ENCODE measurements around the gene PXMP2.

PXMP2 gene

DNA sequence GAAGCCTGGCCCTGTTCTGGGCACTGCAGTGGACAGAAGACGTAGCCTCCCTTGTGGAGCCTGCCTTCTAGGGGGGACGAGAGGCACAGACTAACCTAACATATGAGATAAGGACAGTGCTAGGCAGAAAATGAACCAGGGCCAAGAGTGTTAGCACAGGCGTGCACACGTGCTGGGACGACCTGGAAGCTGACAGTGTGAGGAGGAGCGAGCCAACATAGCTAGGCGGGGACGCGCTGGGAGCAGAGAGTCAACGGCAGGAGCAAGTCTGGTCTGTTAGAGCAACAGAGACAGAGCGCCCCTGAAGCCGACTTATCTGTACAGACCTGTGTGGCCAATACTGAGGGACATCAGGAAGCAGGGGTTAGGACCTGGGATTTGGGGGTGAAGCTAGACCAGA lies 8.0 kb downstream of the PXMP2 start:
- no peak overlapping the region for H3K9ac ChIP-seq
- H3K4me3 ChIP-seq (IDR thresholded peaks at IDR 0.05; ENCODE audit: insufficient read depth, low read depth, low read length) = no peak overlapping the region

DNA sequence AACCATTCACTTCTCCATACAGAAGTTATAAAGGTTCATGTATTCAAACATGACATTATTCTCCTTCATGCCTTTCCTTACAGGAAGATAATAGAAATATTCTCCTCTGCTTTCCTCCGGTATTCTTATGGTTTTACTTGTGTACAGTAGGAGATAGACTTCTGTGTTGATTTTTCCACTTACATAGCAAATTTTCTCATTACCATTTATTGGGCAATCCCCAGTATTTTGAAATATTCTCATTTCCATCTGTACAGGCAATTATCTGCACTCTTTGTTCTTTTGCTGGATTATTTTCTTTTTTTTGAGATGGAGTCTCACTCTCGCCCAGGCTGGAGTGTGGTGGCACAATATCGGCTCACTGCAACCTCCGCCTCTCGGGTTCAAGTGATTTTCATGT lies 11.0 kb downstream of the PXMP2 start:
- H3K79me2 ChIP-seq (ENCODE audit: insufficient read depth, low read depth) = no peaks in the 10 kb centered on the region
- TF ChIP-seq, protein P1, sequence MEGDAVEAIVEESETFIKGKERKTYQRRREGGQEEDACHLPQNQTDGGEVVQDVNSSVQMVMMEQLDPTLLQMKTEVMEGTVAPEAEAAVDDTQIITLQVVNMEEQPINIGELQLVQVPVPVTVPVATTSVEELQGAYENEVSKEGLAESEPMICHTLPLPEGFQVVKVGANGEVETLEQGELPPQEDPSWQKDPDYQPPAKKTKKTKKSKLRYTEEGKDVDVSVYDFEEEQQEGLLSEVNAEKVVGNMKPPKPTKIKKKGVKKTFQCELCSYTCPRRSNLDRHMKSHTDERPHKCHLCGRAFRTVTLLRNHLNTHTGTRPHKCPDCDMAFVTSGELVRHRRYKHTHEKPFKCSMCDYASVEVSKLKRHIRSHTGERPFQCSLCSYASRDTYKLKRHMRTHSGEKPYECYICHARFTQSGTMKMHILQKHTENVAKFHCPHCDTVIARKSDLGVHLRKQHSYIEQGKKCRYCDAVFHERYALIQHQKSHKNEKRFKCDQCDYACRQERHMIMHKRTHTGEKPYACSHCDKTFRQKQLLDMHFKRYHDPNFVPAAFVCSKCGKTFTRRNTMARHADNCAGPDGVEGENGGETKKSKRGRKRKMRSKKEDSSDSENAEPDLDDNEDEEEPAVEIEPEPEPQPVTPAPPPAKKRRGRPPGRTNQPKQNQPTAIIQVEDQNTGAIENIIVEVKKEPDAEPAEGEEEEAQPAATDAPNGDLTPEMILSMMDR (conservative IDR thresholded peaks at IDR 0.05; ENCODE audit: low read depth, low read length) = no peak
- H2AFZ ChIP-seq (ENCODE audit: low read depth) = no peak overlapping the region
- no peak overlapping the region for H3K9ac ChIP-seq
- H3K4me1 ChIP-seq (ENCODE audit: low read depth, poor library complexity, severe bottlenecking) = no peaks in the 10 kb centered on the region
- H3K4me3 ChIP-seq (IDR thresholded peaks at IDR 0.05; ENCODE audit: insufficient read depth, low read depth, low read length) = no peak overlapping the region
- no peaks in the 10 kb centered on the region for H3K36me3 ChIP-seq (ENCODE audit: insufficient read depth)
- no peak overlapping the region for H3K27ac ChIP-seq
- H3K4me2 ChIP-seq = no peak overlapping the region
- no peaks in the 10 kb centered on the region for H3K27me3 ChIP-seq (ENCODE audit: insufficient read depth, low read depth)
- no peaks in the 10 kb centered on the region for H4K20me1 ChIP-seq (ENCODE audit: insufficient read depth)

More for the DNA sequence above, 8.0 kb downstream of the PXMP2 start:
- Histone ChIP-seq H3K79me2 (ENCODE audit: insufficient read depth, low read depth) (no peaks in the 10 kb centered on the region), H4K20me1 (ENCODE audit: insufficient read depth) (no peaks in the 10 kb centered on the region), H3K4me2 (no peak overlapping the region), H2AFZ (ENCODE audit: low read depth) (no peak overlapping the region), H3K36me3 (ENCODE audit: insufficient read depth) (no peaks in the 10 kb centered on the region), H3K27ac (no peak overlapping the region), H3K4me1 (ENCODE audit: low read depth, poor library complexity, severe bottlenecking) (no peaks in the 10 kb centered on the region), H3K27me3 (ENCODE audit: insufficient read depth, low read depth) (no peaks in the 10 kb centered on the region)
- TF ChIP-seq, protein P1 (conservative IDR thresholded peaks at IDR 0.05; ENCODE audit: low read depth, low read length) = no peak

DNA sequence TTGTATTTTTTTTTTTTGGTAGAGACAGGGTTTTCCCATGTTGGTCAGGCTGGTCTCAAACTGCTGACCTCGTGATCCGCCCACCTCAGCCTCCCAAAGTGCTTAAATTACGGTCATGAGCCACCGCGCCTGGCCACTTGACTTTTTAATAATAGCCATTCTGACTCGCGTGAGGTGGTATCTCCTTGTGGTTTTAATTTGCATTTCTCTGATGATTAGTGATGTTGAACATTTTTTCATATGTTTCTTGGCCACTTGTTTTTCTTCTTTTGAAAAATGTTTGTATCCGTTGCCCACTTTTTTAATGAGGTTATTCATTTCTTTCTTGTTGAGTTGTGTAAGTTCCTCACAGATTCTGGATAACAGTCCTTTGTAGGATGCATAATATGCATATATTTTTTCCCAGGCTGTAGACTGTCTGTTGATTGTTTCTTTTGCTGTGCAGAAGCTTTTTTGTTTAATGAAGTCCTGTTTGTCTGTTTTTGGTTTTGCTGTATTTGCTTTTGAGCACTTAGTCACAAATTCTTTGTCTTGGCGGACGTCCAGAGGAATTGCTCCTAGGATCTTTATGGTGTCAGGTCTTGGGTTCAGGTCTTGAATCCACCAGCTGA lies 12.9 kb downstream of the PXMP2 start:
- no peaks in the 10 kb centered on the region for H3K27me3 ChIP-seq (ENCODE audit: insufficient read depth, low read depth)

DNA sequence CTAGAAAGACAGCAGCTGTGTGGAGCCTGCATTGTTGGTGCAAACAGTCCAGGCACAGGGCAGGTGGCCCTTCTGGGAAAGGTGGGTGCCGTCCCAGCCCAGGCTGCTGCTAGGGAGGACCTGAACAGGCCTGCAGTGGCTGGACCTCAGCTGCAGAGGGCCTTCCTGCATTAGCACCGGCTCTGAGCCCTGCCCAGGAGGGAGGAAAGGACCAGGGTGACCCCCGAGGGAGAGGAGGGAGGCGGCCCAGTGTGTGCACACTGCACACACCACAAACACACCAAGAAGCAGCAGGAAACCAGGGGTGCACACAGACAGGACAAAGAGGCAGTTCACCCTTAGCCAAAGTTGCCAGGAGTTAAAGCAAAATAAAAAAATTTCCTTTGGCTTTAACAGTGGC lies 15.3 kb downstream of the PXMP2 start:
- H3K9ac ChIP-seq = no peak overlapping the region
- H2AFZ ChIP-seq (ENCODE audit: low read depth) = no peak overlapping the region
- TF ChIP-seq, protein P1 (conservative IDR thresholded peaks at IDR 0.05; ENCODE audit: low read depth, low read length) = no peak
- no peaks in the 10 kb centered on the region for H3K4me1 ChIP-seq (ENCODE audit: low read depth, poor library complexity, severe bottlenecking)
- H3K4me3 ChIP-seq (IDR thresholded peaks at IDR 0.05; ENCODE audit: insufficient read depth, low read depth, low read length) = no peak overlapping the region
- H3K4me2 ChIP-seq = no peak overlapping the region
- no peaks in the 10 kb centered on the region for H3K27me3 ChIP-seq (ENCODE audit: insufficient read depth, low read depth)
- H3K79me2 ChIP-seq (ENCODE audit: insufficient read depth, low read depth) = no peaks in the 10 kb centered on the region
- no peak overlapping the region for H3K27ac ChIP-seq
- no peaks in the 10 kb centered on the region for H3K36me3 ChIP-seq (ENCODE audit: insufficient read depth)
- no peaks in the 10 kb centered on the region for H4K20me1 ChIP-seq (ENCODE audit: insufficient read depth)

More for the DNA sequence above, 12.9 kb downstream of the PXMP2 start:
- no peak overlapping the region for H3K27ac ChIP-seq
- H4K20me1 ChIP-seq (ENCODE audit: insufficient read depth) = no peaks in the 10 kb centered on the region
- H3K4me2 ChIP-seq = no peak overlapping the region
- H3K4me1 ChIP-seq (ENCODE audit: low read depth, poor library complexity, severe bottlenecking) = no peaks in the 10 kb centered on the region
- TF ChIP-seq, protein P1 (conservative IDR thresholded peaks at IDR 0.05; ENCODE audit: low read depth, low read length) = no peak
- H3K4me3 ChIP-seq (IDR thresholded peaks at IDR 0.05; ENCODE audit: insufficient read depth, low read depth, low read length) = no peak overlapping the region
- H2AFZ ChIP-seq (ENCODE audit: low read depth) = no peak overlapping the region
- H3K36me3 ChIP-seq (ENCODE audit: insufficient read depth) = no peaks in the 10 kb centered on the region
- no peaks in the 10 kb centered on the region for H3K79me2 ChIP-seq (ENCODE audit: insufficient read depth, low read depth)
- H3K9ac ChIP-seq = no peak overlapping the region

All from KMS-11 (cell line).